ENCODE measurements around the gene UFD1.

UFD1 gene

DNA sequence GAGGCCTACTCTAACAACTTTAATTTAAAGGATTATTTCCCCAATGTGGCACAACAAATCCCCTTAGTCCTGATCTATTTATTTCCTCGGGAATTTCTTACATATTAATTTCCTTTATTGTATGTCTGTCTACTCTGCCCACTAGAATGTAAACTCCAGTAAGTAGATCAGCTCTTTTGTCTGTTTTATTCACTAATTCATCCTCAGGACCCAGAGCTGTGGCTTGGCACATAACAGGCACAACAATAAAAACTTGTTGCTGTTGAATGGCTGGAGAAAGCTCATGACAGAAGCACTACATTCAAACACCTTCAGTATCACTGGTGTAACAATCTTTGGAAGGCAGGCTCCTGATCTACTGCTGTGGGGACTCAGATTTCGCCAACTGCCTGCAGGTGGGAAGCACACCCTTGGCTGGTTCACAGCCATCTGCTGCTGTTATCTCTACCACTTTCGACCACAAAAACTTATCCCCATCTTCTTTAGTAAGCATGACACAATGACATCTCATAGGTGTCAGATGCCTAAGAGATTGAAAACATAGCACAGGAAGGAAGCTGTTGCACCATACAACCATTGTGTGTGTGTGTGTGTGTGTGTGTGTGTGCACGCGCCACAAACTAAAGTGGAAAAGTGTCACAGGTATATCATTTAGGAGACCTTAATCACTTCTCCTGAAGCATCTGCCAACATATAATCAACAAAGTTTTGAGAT, 59.4 kb downstream of the UFD1 start:
- no peak for FAIRE-seq

DNA sequence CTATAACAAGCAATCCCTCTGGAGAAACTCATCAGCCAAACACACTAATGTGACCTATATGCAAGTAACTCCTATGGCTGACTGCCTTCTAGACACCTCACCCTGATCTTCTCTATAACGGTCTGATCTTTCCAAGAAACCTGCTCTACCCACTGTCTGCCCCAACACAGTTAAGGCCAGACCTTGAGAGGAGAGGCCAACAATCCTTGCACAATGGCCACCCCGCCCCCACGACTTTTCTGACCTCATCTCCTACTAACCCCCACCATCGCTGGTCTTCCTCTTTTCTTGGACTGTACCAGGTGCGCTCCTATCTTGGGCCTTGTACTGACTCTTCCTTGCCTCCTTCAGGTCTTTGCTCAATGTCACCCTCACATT, 59.9 kb downstream of the UFD1 start:
- FAIRE-seq = no peak

DNA sequence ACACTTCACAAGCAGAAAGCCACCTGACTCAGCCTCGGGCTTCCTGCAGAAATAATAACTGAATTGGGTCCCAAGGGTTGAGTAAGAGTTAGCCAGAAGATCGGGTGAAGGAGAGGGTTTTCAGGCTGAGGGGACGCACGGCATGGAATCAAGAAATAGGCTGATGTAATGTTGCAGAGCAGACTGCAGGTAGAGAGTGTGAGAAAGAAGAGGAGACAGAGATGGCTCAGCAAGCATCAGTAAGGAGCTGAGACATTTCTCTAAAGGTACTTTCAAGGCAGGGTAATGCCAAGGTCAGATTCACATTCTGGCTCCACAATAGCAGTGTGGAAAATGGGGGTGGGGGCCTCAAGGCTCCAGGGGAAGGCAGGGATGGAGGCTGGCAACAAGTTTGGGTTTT, 66.1 kb downstream of the UFD1 start:
- no peak for FAIRE-seq

DNA sequence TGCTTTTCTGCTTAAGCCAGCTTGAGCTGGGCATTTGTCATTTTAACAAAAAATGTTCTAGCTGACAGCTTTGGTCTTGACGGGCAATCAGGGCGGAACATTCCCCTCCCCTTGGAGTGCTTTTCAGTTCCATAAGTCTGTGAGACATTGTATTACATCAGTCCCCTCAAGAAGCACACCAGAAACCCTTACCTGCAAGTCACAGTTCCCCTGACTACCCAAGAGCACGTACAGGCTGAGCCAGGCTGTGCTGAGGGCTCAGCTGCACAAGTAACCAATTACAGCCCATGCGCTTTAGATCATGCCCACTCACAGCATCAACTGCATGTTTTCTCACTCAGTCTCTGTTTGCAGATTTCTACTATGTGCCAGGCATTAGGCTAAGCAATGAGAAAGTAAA, 66.5 kb downstream of the UFD1 start:
- FAIRE-seq = no peak

DNA sequence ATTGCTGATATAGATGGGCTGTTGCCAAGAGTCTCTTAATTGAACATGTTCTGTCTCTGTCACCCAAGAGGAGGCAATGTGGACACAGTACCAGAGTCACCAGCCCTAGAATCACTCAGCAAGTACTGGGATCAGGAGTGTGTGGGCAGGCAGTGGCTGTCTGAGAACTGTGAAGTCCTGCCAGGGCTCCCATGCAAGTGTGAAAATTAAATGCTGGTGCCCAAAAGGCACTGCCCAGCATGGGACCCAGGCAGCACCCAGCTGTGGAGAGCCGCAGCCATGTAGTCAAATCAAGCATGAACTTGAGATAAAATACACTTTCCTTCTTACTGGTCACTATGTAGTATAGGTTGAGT, 67.3 kb downstream of the UFD1 start:
- FAIRE-seq = no peak

- FAIRE-seq = no peak
These were observed 67.9 kb downstream of the UFD1 start for GRCh38 chr22:19410941-19411689.

- FAIRE-seq = no peak
These were observed 71.1 kb downstream of the UFD1 start for GRCh38 chr22:19407649-19408606.

DNA sequence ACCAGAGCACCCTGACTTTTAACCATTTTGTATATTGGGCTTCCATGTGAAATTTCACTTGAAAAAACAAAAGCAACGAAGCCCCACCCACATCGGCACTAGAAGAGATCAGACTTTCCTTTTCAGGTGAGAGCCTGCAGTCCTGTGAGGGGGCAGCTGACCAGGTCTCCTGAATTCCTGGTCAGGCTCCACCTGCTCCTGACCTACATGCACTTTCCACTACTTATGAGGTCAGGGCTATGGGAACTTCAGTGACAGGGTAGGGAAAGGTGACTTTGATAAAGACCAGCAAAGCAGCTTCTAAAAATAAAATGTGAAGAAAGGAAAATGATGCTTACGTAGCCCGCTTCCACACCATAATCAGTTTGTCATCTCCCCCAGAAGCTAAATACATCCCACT, 72.1 kb downstream of the UFD1 start:
- no peak for FAIRE-seq

GRCh38 chr22:19406281-19406811, 72.6 kb downstream of the UFD1 start:
- no peak for FAIRE-seq

DNA sequence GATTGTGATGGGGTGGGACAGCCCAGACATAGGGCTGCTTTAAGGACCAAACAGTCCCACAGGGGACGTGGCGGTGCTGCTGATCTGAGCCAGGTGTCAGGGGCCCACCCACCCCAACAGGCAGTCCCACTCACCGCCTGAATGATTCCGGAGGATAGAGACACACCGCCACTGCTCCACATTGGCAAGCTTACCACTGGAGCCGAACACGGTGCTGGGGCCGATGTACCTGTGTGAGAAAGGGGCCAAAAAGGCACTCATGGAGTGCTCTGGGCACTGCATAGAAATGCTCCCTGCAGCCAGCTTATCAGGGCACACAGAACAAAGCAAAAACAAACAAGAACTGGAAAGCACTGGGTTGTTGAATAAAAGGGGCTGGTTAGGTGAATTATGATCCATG, 73.3 kb downstream of the UFD1 start:
- FAIRE-seq = no peak

DNA sequence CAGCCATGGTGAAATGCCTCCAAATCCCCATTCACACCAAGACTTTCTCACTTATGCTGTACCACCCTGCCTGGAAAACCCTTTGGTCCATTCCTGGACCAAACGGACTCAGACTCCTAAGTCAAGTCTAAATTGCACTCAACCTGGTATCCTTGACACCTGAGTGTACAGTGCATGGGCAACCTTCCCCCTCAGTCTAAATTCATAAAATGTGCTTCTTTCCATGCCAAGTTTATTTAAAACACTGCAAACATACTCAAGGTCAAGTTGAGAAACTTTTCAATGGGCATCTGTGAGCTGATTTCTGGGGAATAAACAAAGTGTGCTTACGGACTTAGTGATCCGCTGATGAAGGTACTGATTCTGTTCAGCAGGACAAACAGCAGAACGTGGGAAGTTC, 73.9 kb downstream of the UFD1 start:
- FAIRE-seq = no peak

- FAIRE-seq = no peak
These were observed 74.3 kb downstream of the UFD1 start for GRCh38 chr22:19404676-19405075.

DNA sequence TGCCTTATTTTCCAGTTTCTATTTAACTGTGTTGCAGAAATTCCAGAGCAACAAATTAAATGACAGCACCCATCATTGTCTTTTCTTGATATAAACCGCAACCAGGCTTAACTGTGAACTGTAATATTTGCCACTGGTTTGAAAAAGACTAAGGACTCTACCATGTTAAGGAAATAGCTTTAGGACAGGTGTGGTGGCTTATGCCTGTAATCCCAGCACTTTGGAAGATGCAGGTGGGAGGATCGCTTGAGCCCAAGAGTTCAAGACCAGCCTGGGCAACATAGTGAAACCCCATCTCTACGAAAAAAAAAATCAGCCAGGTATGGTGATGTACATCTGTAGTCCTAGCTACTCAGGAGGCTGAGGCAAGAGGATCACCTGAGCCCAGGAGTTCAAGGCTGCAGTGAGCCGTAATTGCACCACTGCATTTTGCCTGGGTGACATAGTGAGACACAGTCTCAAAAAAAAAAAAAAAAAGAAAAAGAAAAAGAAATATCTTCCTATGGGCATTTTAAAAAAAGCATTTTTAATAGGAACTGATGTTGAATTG, 76.3 kb downstream of the UFD1 start:
- FAIRE-seq = no peak

GRCh38 chr22:19401483-19401882, 77.5 kb downstream of the UFD1 start:
- no peak for FAIRE-seq

GRCh38 chr22:19400881-19401280, 78.1 kb downstream of the UFD1 start:
- FAIRE-seq = no peak

Measured in colon (tissue), 2 donors.